NB4 (cell line): ENCODE results near the gene POLA1.
A peak's percentile ranks its signal among the peaks of the same experiment; 100 is the strongest.
"Not testable (repeated sequence)": the region's sequence is repeated elsewhere in the genome, so short reads cannot be mapped to it uniquely, and the experiment has no call there.

Source experiments
- DNase-seq: peaks from one replicate; pipeline ENCODE4 v3.0.0; 2010; ENCODE audit warnings: low read depth
- H3K4me3 ChIP-seq: one replicate; pipeline ENCODE4 v1.5.1; 2011; ENCODE audit warnings: mild to moderate bottlenecking, low read depth, low read length, moderate library complexity
- MYC ChIP-seq: IDR thresholded peaks from 2 replicates; pipeline ENCODE4 v1.6.1; 2011; ENCODE audit warnings: low read depth, low read length
- POLR2A ChIP-seq: IDR thresholded peaks from 2 replicates; pipeline ENCODE4 v1.6.1; 2011; ENCODE audit warnings: mild to moderate bottlenecking; ENCODE audit not compliant: insufficient read length; ENCODE audit errors: extremely low read depth
- TF ChIP-seq, protein P1 (sequence below): IDR thresholded peaks from 2 replicates; pipeline ENCODE4 v1.6.1; 2011; ENCODE audit warnings: low read depth, low read length
- TF ChIP-seq, protein P2 (sequence below): IDR thresholded peaks from one replicate; pipeline ENCODE4 v1.5.1; 2012; ENCODE audit warnings: low read depth, low read length

Gene POLA1

DNA sequence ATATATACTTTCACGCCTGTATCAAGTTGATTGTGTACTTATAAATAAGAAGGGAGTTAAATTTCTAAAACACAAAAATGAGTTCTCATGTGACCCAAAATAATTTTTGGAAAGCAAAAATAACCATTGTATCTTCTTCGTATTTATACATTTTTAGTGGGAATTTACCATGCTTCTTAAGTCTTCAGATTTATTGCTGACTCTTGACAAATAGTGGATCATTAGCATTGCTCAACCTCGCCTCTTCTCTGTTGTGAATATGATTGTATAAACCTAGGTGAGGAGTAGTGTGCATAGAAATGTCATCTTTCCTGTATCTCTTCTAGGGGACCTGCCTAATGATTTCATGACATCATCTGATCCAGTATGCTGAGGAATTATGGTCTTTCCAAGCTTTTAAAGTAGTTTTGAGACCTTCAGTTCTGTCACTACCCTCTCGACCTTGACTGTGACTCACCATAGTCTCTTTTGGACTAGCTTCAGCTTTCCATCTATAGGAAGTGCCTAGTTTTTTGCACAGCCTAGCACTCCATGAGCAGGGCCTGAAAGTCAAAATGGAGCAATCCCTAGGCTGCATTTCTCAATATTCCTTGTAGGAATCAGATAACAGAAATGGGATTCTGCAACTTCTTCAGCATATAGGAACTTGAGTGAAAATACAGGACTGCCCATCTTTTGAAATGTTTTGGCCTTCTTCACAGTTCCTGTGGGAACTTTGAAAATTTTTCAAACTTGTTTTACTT, 164.5 kb downstream of the POLA1 start:
- no peak for DNase-seq
- no peak overlapping the region for H3K4me3 ChIP-seq
- TF ChIP-seq, protein P1, sequence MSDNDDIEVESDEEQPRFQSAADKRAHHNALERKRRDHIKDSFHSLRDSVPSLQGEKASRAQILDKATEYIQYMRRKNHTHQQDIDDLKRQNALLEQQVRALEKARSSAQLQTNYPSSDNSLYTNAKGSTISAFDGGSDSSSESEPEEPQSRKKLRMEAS: no peak
- TF ChIP-seq, protein P2, sequence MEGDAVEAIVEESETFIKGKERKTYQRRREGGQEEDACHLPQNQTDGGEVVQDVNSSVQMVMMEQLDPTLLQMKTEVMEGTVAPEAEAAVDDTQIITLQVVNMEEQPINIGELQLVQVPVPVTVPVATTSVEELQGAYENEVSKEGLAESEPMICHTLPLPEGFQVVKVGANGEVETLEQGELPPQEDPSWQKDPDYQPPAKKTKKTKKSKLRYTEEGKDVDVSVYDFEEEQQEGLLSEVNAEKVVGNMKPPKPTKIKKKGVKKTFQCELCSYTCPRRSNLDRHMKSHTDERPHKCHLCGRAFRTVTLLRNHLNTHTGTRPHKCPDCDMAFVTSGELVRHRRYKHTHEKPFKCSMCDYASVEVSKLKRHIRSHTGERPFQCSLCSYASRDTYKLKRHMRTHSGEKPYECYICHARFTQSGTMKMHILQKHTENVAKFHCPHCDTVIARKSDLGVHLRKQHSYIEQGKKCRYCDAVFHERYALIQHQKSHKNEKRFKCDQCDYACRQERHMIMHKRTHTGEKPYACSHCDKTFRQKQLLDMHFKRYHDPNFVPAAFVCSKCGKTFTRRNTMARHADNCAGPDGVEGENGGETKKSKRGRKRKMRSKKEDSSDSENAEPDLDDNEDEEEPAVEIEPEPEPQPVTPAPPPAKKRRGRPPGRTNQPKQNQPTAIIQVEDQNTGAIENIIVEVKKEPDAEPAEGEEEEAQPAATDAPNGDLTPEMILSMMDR: no peak
- TF ChIP-seq POLR2A (no peak), MYC (no peak)

DNA sequence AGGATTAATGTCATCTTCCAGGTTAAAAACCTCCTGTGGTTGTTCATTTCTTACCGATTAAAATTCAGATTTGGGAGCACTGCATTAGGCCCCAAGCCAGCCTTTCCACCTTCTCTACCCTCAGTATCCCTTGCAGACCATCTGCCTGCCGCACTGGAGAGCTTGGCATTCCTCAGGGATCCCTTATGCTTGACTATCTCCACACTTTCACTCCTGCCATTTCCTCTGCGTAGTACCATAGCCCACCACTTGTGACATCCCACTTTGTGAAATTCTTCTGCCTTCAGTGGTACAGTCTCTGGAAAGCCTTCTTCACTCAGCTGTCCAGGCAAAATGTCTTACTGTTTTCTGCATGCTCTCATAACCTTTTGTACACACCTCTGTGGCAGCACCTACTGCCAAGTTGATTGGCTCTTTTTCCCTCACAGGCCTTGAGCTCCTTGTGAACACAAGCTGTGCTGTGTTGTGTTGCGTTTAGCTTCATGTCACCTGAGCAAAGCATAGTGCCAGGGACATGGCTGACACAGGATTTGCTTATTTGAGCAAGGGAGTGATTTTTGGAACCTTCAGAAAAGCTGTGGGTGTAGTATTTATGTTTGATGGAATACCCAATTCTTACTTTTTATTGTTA, 165.6 kb downstream of the POLA1 start:
- no peak overlapping the region for H3K4me3 ChIP-seq
- DNase-seq: no peak
- TF ChIP-seq, protein P2: no peak
- TF ChIP-seq POLR2A (no peak), MYC (no peak)
- TF ChIP-seq, protein P1: no peak

DNA sequence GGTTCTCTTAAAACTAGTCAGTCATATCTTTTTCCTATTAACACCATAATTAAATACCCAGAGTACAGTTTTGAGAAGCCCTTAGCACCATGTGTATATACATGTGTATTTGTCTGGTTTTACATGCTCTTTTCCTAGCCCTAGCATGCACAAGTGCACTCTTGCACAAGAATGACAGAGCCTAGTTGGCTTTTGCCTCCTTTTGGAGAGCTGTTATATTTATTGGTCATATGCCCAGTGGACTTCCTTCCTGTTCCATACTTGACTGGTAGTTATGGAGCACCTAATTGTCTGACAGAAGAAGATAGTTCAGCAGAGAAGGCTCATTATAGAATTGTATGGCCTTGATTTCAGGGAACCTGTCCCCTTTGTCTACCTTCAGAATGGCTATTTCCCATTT, 166.4 kb downstream of the POLA1 start:
- TF ChIP-seq POLR2A (no peak), MYC (no peak)
- TF ChIP-seq, protein P1: no peak
- TF ChIP-seq, protein P2: no peak
- no peak overlapping the region for H3K4me3 ChIP-seq
- peak; percentile 5 for DNase-seq

DNA sequence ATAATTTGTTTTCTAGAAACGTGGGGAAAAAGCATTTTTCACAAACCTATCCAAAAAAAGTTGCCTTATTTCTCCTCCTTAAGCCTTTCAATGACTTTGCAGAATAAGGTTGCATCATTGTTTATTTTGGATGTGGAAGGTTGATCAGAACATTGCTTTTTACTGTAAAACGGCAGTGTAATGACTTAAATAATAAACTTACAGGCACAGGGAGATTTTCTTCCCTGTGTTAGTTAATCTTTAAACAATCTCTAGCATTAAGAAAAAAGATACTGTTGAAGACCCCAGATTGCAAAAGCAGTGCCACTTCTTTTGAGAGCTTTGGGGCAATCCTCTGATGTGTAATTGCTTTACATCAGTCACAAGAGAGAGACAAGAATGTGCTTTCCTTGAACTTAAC, 168.6 kb downstream of the POLA1 start:
- DNase-seq: no peak
- TF ChIP-seq, protein P2: no peak
- TF ChIP-seq, protein P1: no peak
- TF ChIP-seq MYC: no peak
- no peak for TF ChIP-seq POLR2A
- H3K4me3 ChIP-seq: no peak overlapping the region

DNA sequence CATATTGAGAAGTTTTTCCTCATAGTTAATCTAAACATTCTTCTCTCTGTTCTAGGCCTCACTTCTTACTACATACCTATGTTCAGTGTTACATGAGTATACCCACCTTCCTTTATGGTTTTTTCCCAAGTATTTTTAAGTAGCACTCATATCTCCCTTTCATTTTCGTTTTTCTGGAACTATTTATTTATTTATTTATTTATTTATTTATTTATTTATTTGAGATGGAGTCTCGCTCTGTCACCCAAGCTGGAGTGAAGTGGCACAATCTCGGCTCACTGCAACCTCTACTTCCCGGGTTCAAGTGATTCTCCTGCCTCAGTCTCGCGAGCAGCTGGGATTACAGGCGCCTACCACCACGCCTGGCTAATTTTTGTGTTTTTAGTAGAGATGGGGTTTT, 170.1 kb downstream of the POLA1 start:
- not testable (repeated sequence) for H3K4me3 ChIP-seq, DNase-seq

DNA sequence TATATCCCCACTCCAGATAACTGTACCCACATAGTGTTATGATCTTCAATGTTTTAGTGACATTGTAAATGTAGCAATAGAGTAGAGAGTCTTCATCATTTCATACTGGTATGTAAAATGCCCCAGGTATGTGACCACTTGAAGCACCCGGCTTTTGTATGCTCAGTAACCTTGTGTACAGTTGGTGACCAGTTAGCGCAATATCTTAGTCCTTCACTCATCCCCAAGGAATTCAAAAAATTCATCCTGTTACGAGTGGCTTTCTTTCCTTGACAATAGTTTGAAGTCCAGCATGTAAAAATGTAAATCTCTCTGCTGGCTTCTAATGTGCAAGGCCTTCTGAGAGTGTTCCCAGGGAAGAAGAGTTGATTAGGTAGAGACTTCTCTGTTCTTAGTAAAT, 176.4 kb downstream of the POLA1 start:
- TF ChIP-seq, protein P2: no peak
- no peak for TF ChIP-seq MYC
- no peak for TF ChIP-seq POLR2A
- TF ChIP-seq, protein P1: no peak
- H3K4me3 ChIP-seq: no peak overlapping the region
- no peak for DNase-seq
